ENCODE measurements around the gene AK3.

Gene AK3

GRCh38 chr9:4748612-4749011 is 7.6 kb upstream of the AK3 start:
- TF ChIP-seq, protein P1, sequence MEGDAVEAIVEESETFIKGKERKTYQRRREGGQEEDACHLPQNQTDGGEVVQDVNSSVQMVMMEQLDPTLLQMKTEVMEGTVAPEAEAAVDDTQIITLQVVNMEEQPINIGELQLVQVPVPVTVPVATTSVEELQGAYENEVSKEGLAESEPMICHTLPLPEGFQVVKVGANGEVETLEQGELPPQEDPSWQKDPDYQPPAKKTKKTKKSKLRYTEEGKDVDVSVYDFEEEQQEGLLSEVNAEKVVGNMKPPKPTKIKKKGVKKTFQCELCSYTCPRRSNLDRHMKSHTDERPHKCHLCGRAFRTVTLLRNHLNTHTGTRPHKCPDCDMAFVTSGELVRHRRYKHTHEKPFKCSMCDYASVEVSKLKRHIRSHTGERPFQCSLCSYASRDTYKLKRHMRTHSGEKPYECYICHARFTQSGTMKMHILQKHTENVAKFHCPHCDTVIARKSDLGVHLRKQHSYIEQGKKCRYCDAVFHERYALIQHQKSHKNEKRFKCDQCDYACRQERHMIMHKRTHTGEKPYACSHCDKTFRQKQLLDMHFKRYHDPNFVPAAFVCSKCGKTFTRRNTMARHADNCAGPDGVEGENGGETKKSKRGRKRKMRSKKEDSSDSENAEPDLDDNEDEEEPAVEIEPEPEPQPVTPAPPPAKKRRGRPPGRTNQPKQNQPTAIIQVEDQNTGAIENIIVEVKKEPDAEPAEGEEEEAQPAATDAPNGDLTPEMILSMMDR (IDR thresholded peaks at IDR 0.05; ENCODE audit: control insufficient read depth, extremely low read depth, insufficient read depth) = no peak
- H3K4me3 ChIP-seq (ENCODE audit: low read depth, low read length) = no peak overlapping the region
- DNase-seq (ENCODE audit: low read depth) = no peak

DNA sequence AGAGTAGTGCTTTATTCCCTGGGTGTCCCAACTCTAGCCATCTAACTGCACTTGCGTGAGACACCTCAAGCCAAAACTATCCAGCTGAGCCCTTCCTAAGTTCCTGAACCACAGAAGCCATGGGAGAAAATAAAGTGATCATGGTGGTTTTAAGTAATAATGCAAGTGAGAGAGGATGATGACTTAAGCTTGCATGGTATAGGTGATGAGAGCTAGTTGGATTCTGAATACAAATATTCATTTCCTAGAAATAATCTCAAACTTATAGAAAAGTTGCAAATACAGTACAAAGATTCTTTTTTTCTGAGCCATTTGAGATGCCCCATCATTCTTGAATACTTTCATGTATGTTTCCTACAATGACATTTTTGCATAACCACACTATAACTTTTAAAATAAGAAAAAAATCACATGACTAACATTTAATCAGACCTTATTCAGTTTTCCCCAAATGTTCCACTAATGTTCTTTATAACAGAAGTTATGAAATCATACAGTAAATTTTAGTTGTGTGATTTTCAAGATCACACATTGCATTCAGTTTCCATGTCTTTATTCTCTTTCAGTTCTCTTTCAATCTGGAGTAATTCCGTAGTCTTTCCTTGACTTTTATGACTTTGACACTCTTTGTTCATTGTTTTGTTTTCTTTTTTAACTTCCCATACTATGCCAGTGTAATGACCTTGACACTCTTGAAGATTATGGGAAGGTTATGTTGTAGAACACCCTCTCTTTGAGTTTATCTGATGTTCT is 5.5 kb upstream of the AK3 start:
- TF ChIP-seq, protein P1 (IDR thresholded peaks at IDR 0.05; ENCODE audit: control insufficient read depth, extremely low read depth, insufficient read depth) = no peak
- no peak for DNase-seq (ENCODE audit: low read depth)
- H3K4me3 ChIP-seq (ENCODE audit: low read depth, low read length) = no peak overlapping the region

- TF ChIP-seq, protein P1 (IDR thresholded peaks at IDR 0.05; ENCODE audit: control insufficient read depth, extremely low read depth, insufficient read depth) = no peak
- no peak for DNase-seq (ENCODE audit: low read depth)
- H3K4me3 ChIP-seq (ENCODE audit: low read depth, low read length) = no peak overlapping the region
Measured at GRCh38 chr9:4743131-4743875, 2.3 kb upstream of the AK3 start.

GRCh38 chr9:4742246-4742645 is 1.2 kb upstream of the AK3 start:
- no peak for DNase-seq (ENCODE audit: low read depth)
- no peak overlapping the region for H3K4me3 ChIP-seq (ENCODE audit: low read depth, low read length)
- TF ChIP-seq, protein P1 (IDR thresholded peaks at IDR 0.05; ENCODE audit: control insufficient read depth, extremely low read depth, insufficient read depth) = no peak

DNA sequence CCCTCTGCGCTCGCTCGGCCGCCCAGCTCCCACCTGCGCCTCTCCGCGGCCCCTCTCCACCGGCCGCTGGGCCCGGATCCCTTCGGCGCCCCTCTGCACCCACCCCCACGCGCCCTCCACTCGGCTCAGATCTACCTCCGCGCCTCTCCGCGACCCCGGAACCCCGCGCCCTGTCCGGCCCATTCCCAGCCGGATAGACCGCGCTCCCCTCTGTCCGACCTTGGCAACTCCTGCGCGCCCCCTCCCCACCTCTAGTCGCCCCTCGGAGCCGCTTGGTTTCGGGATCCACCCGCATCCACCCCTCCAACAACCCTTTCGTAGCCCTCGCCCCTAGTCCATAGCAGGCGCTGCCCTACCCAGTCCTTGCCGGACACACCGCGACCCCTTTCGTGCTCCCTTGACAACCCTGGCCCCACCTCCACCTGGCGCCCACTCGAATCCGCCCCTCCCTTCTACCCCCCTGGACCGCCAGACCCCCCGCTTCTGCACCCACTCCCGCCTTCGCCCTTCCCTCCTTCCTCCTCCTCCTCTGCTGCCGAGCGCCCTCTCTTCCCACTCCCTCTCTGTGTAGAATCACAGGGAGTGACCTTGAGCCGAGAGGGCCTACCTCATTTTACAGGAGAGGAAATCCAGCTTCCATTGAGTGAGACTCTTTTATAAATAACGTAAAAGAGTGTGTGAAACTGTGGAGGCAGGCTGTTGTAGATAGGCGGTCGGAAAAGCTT is 525 bp upstream of the AK3 start:
- no peak for DNase-seq (ENCODE audit: low read depth)
- TF ChIP-seq, protein P1 (IDR thresholded peaks at IDR 0.05; ENCODE audit: control insufficient read depth, extremely low read depth, insufficient read depth) = no peak

GRCh38 chr9:4740388-4740637 is 689 bp downstream of the AK3 start:
- peak overlapping the region; percentile 78 for H3K4me3 ChIP-seq (ENCODE audit: low read depth, low read length)
- TF ChIP-seq, protein P1 (IDR thresholded peaks at IDR 0.05; ENCODE audit: control insufficient read depth, extremely low read depth, insufficient read depth) = no peak
- no peak for DNase-seq (ENCODE audit: low read depth)

More for the DNA sequence above, 525 bp upstream of the AK3 start:
- peak overlapping the region; percentile 78 for H3K4me3 ChIP-seq (ENCODE audit: low read depth, low read length)

Data from LNCaP clone FGC (cell line).